ENCODE data around the gene ABLIM1.

DNA sequence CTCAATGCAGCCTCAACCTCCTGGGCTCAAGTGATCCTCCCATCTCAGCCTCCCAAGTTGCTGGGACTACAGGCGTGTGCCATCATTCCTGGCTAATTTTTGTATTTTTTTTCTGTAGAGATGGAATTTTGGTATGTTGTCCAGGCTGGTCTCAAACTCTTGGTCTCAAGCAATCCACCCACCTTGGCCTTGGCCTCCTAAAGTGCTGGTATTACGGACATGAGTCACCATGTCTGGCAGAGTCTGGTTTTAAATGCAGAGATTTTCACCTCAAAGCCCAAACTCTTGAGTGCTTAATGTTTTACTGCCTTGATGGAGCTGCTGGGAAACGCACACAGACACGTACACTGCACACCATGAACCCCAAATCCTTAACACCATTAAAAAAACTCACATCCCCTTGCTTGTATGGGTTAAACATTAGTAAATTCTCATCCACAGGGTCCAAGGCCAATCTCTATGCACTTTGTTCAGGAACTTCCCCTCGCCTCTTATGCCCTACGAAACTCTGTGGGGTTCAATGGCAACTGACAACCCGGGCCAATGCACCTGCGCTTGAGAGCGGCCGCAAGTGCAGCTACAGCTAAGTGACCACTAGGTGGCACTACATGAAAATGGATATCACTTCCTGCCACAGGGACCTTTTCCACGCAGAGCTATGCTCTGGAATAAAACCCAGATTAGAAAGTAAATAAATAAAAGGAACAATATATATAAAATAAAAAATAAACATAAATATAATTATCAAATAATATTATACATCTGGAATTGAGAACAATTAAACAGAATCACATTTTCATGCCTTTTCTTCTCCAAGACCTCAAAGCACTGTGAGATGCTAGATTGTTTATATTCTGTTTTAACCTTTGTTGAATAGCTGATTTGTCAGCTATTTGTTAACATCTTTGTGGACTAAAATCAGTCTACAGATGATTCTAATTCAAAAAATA lies 186.8 kb downstream of the ABLIM1 start:
- TF ChIP-seq, protein P1, sequence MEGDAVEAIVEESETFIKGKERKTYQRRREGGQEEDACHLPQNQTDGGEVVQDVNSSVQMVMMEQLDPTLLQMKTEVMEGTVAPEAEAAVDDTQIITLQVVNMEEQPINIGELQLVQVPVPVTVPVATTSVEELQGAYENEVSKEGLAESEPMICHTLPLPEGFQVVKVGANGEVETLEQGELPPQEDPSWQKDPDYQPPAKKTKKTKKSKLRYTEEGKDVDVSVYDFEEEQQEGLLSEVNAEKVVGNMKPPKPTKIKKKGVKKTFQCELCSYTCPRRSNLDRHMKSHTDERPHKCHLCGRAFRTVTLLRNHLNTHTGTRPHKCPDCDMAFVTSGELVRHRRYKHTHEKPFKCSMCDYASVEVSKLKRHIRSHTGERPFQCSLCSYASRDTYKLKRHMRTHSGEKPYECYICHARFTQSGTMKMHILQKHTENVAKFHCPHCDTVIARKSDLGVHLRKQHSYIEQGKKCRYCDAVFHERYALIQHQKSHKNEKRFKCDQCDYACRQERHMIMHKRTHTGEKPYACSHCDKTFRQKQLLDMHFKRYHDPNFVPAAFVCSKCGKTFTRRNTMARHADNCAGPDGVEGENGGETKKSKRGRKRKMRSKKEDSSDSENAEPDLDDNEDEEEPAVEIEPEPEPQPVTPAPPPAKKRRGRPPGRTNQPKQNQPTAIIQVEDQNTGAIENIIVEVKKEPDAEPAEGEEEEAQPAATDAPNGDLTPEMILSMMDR (conservative IDR thresholded peaks at IDR 0.05 in 1 of 2, IDR thresholded peaks at IDR 0.05 in 1 of 2; ENCODE audit: extremely low read depth in 1 of 2, insufficient read depth in 1 of 2, low read depth in 1 of 2, low read length in 2 of 2): peak; percentile 86 to 89
- TF ChIP-seq EZH2 (IDR thresholded peaks at IDR 0.05; ENCODE audit: borderline replicate concordance, low read length): no peak
